ENCODE data around the gene FSTL1.

The FSTL1 gene

DNA sequence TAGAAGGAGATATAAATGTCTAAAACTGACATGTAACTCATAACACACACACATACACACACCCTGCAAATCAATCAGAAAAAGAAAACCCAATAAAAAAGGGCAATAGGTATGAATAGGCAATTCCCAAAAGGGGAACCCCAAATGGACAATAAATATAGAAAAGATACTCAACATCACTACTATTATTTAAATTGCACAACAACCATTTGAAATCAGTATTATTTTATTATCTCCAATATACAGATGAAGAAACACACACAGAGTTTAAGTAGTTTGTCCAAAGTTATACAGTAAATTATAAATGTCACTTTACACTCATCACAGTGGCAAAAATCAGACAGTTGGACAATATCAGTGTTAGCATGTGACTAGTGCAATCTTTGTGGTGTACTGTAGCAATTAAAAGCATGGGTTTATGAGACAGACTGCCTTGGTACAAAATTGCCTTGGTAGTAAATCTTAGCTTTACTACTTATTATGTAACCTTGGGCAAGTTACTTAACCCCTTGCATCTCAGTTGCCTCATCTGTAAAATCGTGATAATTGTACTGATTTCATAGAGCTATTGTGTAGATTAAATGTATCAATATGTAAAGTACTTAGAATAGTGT, 3.4 kb upstream of the FSTL1 start:
- H3K4me3 Mint-ChIP-seq: no peak overlapping the region
- no peaks in the 10 kb centered on the region for H3K36me3 Mint-ChIP-seq
- peaks cover 30 to 33% of the 10 kb centered on the region in 2 donors for H3K27me3 Mint-ChIP-seq
- no peak overlapping the region for H3K27ac Mint-ChIP-seq
- DNase-seq (no peak), ATAC-seq (replicated peaks) (no peak)
- H3K4me1 Mint-ChIP-seq: peaks cover 2 to 4% of the 10 kb centered on the region in 2 donors
- peaks cover 3% of the 10 kb centered on the region in 2 donors for H3K9me3 Mint-ChIP-seq

DNA sequence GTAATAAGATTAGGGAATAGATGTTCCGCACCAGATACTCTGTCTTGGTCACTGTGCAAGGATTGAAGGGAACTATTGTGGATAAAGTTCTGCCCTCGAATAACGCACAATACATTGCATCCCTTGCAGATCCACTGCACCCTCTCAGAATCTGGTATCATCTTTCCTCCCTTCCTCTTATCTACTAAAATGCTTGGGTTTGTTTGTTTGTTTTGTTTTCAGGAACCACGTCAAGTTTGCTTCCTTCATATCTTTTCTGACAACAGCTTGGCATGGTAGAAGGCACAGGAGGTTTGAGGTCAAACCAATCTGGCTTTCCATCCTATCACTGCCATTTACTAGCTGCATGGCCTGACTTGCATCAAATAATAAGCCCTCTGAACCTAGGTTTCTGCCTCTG, 2.0 kb upstream of the FSTL1 start:
- DNase-seq (no peak), ATAC-seq (replicated peaks) (no peak)
- peaks cover 3% of the 10 kb centered on the region in 2 donors for H3K9me3 Mint-ChIP-seq
- no peaks in the 10 kb centered on the region for H3K36me3 Mint-ChIP-seq
- peaks cover 36 to 38% of the 10 kb centered on the region in 2 donors for H3K27me3 Mint-ChIP-seq
- H3K4me1 Mint-ChIP-seq: peaks cover 2 to 4% of the 10 kb centered on the region in 2 donors
- no peak overlapping the region for H3K27ac Mint-ChIP-seq
- H3K4me3 Mint-ChIP-seq: no peak overlapping the region

DNA sequence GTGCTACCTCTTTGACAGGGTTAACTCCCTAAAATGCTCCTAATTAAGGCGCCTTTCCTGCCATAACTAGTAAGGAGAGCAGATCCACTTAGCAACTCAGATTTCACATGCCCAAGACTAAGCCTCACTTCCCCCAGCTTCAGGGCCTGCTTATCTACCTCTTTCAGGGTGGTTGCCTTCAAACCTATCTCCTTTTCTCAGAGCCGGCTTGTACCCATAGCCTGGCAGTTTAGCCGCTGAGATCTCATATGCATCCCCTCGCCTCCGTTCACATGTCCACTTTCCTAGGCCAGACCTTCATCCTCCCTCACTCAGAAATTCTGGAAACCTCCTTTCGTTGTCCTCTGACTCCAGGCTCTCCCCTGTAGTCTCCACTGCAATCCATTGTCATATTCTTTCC, 1.0 kb upstream of the FSTL1 start:
- peaks cover 2 to 4% of the 10 kb centered on the region in 2 donors for H3K4me1 Mint-ChIP-seq
- no peaks in the 10 kb centered on the region for H3K36me3 Mint-ChIP-seq
- no peak overlapping the region for H3K27ac Mint-ChIP-seq
- peak overlapping the region; percentile 61 to 68 for H3K4me3 Mint-ChIP-seq
- ATAC-seq (replicated peaks) (no peak), DNase-seq (no peak)
- peaks cover 36 to 38% of the 10 kb centered on the region in 2 donors for H3K27me3 Mint-ChIP-seq
- peaks cover 3% of the 10 kb centered on the region in 2 donors for H3K9me3 Mint-ChIP-seq

DNA sequence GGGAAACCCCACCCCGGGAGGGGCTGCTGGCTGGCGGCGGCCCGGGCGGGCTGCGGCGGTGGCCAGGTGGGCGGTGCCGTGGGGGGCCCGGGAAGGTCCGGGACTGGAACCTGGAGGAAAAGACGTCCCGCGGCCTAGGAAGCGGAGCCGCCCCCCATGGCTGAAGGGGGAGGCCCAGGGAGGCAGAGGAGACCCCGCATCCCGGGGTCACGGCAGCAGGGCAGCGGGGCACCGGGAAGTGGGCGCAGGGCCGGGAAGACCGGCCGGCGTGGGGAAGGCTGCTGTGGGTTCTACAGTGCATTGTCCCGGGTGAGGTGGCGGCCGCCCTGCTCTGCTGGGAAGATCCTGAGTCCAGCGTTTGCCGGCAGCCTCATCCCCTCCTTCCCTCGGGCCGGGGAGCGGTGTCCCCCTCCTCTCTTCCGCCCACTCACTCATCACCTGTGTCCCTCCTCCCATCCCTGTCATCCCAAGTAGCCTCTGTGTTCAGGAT, 525 bp upstream of the FSTL1 start:
- peaks cover 3% of the 10 kb centered on the region in 2 donors for H3K9me3 Mint-ChIP-seq
- H3K27ac Mint-ChIP-seq: no peak overlapping the region
- H3K36me3 Mint-ChIP-seq: no peaks in the 10 kb centered on the region
- H3K4me1 Mint-ChIP-seq: peaks cover 2 to 4% of the 10 kb centered on the region in 2 donors
- H3K27me3 Mint-ChIP-seq: peaks cover 36 to 38% of the 10 kb centered on the region in 2 donors
- ATAC-seq (replicated peaks) (no peak), DNase-seq (no peak)
- H3K4me3 Mint-ChIP-seq: peak overlapping the region; percentile 68 to 85

GRCh38 chr3:120449701-120450599, 842 bp downstream of the FSTL1 start:
- Mint-ChIP-seq H3K4me1 (peaks cover 2 to 4% of the 10 kb centered on the region in 2 donors), H3K27me3 (peaks cover 36 to 38% of the 10 kb centered on the region in 2 donors), H3K36me3 (no peaks in the 10 kb centered on the region), H3K4me3 (peak overlapping the region; percentile 82 to 85), H3K9me3 (peaks cover 3% of the 10 kb centered on the region in 2 donors), H3K27ac (no peak overlapping the region)
- DNase-seq (no peak), ATAC-seq (replicated peaks) (peak; percentile 45 to 67)

DNA sequence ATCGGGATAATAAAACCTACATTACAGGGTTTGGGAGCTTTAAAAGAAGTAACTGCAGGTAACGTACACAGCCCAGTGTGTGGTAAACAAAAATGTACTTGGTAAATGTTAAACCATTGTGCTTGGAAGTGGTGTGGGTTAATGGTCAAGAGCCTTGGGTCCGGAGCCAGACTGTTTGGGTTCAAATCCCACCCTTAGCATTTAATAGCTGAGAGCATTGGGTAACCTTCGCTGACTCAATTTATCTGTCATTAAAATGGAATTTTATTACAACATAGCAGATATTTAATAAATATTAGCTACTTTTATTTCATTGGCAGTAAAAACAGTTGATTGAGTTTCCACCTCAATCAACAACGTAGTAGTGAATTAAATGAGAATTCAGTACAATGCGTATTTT, 1.5 kb downstream of the FSTL1 start:
- Mint-ChIP-seq H3K27ac (no peak overlapping the region), H3K36me3 (no peaks in the 10 kb centered on the region), H3K9me3 (peaks cover 3% of the 10 kb centered on the region in 2 donors), H3K4me1 (peaks cover 2 to 4% of the 10 kb centered on the region in 2 donors), H3K4me3 (no peak overlapping the region), H3K27me3 (peaks cover 36 to 38% of the 10 kb centered on the region in 2 donors)
- ATAC-seq (replicated peaks) (no peak), DNase-seq (no peak)

- Mint-ChIP-seq H3K4me3 (no peak overlapping the region), H3K4me1 (peaks cover 2 to 4% of the 10 kb centered on the region in 2 donors), H3K9me3 (peaks cover under 1% of the 10 kb centered on the region in 2 donors), H3K27me3 (peaks cover 35 to 36% of the 10 kb centered on the region in 2 donors), H3K36me3 (no peaks in the 10 kb centered on the region), H3K27ac (no peak overlapping the region)
- no peak for DNase-seq
- no peak for ATAC-seq (replicated peaks)
These were observed 2.0 kb downstream of the FSTL1 start for GRCh38 chr3:120448756-120449155.

GRCh38 chr3:120446891-120447668, 3.7 kb downstream of the FSTL1 start:
- Mint-ChIP-seq H3K27me3 (peaks cover 26% of the 10 kb centered on the region in 2 donors), H3K27ac (no peak overlapping the region), H3K4me3 (no peak overlapping the region), H3K36me3 (no peaks in the 10 kb centered on the region), H3K9me3 (no peaks in the 10 kb centered on the region), H3K4me1 (peaks cover 2 to 4% of the 10 kb centered on the region in 2 donors)
- no peak for ATAC-seq (replicated peaks)
- DNase-seq: no peak

GRCh38 chr3:120445654-120446053, 5.1 kb downstream of the FSTL1 start:
- DNase-seq: no peak
- ATAC-seq (replicated peaks): no peak
- Mint-ChIP-seq H3K4me3 (no peak overlapping the region), H3K9me3 (no peaks in the 10 kb centered on the region), H3K27ac (no peak overlapping the region), H3K27me3 (peaks cover 18 to 19% of the 10 kb centered on the region in 2 donors), H3K36me3 (no peaks in the 10 kb centered on the region), H3K4me1 (peaks cover 0 to 4% of the 10 kb centered on the region in 2 donors)

- Mint-ChIP-seq H3K9me3 (no peaks in the 10 kb centered on the region), H3K4me3 (no peak overlapping the region), H3K4me1 (no peaks in the 10 kb centered on the region), H3K27ac (no peak overlapping the region), H3K36me3 (no peaks in the 10 kb centered on the region), H3K27me3 (peaks cover 3 to 8% of the 10 kb centered on the region in 2 donors)
- no peak for DNase-seq
- no peak for ATAC-seq (replicated peaks)
These were observed 7.1 kb downstream of the FSTL1 start for GRCh38 chr3:120443626-120444123.

- ATAC-seq (replicated peaks): no peak
- Mint-ChIP-seq H3K27ac (no peak overlapping the region), H3K4me1 (no peaks in the 10 kb centered on the region), H3K9me3 (no peaks in the 10 kb centered on the region), H3K36me3 (no peaks in the 10 kb centered on the region), H3K4me3 (no peak overlapping the region), H3K27me3 (peaks cover 0 to 3% of the 10 kb centered on the region in 2 donors)
- DNase-seq: no peak
These were observed 7.7 kb downstream of the FSTL1 start for GRCh38 chr3:120442975-120443517.

DNA sequence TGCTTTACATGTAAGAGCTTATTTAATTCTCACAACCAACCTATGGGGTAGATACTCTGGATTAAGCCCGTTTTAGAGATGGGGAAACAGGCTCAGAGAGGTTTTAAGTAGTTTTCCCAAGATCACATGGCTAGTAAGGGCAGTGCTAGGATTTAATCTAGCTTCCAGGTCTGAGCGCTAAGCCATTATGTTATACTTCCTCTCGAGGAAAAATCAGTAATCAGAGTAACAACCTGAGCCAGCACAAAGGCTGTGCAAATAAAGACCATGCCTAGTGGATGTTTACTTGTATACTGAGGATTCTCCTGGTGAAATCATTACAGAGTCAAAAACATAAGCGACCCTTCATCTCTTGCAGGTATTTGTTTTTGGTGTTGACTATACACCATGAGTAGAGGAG, 9.0 kb downstream of the FSTL1 start:
- DNase-seq (no peak), ATAC-seq (replicated peaks) (no peak)
- no peak overlapping the region for H3K27ac Mint-ChIP-seq
- no peaks in the 10 kb centered on the region for H3K9me3 Mint-ChIP-seq
- no peak overlapping the region for H3K4me3 Mint-ChIP-seq
- peaks cover 0 to 3% of the 10 kb centered on the region in 2 donors for H3K27me3 Mint-ChIP-seq
- no peaks in the 10 kb centered on the region for H3K4me1 Mint-ChIP-seq
- no peaks in the 10 kb centered on the region for H3K36me3 Mint-ChIP-seq

- Mint-ChIP-seq H3K27me3 (peaks cover 0 to under 1% of the 10 kb centered on the region in 2 donors), H3K27ac (no peak overlapping the region), H3K36me3 (no peaks in the 10 kb centered on the region), H3K9me3 (no peaks in the 10 kb centered on the region), H3K4me1 (no peaks in the 10 kb centered on the region), H3K4me3 (no peak overlapping the region)
- no peak for DNase-seq
- ATAC-seq (replicated peaks): no peak
These were observed 10.0 kb downstream of the FSTL1 start for GRCh38 chr3:120440762-120441161.

All from stimulated activated naive B cell treated with anti-CD40 and anti-IgM and Interleukin-4, amounts not matched to agents 10 μg/mL and 1 μg/mL and 100 μg/mL, for 72 hours (primary cell).